Measurements from ENCODE around the gene CRYBG1. TPM values are rescaled to one million over a fixed set of nuclear protein-coding genes. Genes with fewer than 3 reads are reported as not detected.

Gene CRYBG1
- total RNA-seq, 1 donor from 2014 or later, result 0.06 TPM

DNA sequence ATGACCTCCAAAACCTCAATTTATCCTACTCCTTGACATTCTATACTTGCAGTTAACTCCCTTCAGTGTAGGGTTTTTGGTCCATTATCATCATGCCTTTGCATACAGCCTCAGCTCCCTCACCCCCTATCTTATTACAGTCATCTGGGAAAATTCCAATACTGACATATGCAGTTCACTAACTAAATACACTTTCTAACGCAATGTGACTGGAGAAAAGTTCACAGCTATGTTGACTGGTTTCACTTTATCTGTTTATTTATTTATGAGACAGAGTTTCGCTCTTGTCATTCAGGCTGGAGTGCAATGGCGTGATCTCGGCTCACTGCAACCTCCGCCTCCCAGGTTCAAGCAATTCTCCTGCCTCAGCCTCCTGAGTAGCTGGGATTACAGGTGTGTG, 64.9 kb downstream of the CRYBG1 start:
- Mint-ChIP-seq H3K4me1 (no peaks in the 10 kb centered on the region), H3K36me3 (no peaks in the 10 kb centered on the region), H3K4me3 (no peak overlapping the region), H3K9me3 (no peaks in the 10 kb centered on the region), H3K27ac (no peak overlapping the region), H3K27me3 (ENCODE audit: insufficient read depth, low read depth) (no peaks in the 10 kb centered on the region)
- H3K27me3 ChIP-seq, result no peaks in the 10 kb centered on the region
- no peaks in the 10 kb centered on the region for H3F3A ChIP-seq (ENCODE audit: low read depth)
- peaks cover 4% of the 10 kb centered on the region for H3K4me1 ChIP-seq
- H2AFZ ChIP-seq (replicated peaks), result no peak overlapping the region
- H3K4me3 ChIP-seq, result no peak overlapping the region
- no peak for DNase-seq (ENCODE audit: low spot score)
- no peak overlapping the region for H3K27ac ChIP-seq
- no peak overlapping the region for H3K9ac ChIP-seq
- no peaks in the 10 kb centered on the region for H3K79me2 ChIP-seq (ENCODE audit: low read depth)
- no peaks in the 10 kb centered on the region for H3K9me3 ChIP-seq (ENCODE audit: low read depth)
- H4K20me1 ChIP-seq (ENCODE audit: low read depth), result no peaks in the 10 kb centered on the region
- H3K36me3 ChIP-seq, result no peaks in the 10 kb centered on the region
- no peak overlapping the region for H3K4me2 ChIP-seq
- TF ChIP-seq CTCF (IDR thresholded peaks at IDR 0.05) (no peak), EZH2phosphoT487 (IDR thresholded peaks at IDR 0.05) (no peak), EZH2 (IDR thresholded peaks at IDR 0.05) (no peak)

DNA sequence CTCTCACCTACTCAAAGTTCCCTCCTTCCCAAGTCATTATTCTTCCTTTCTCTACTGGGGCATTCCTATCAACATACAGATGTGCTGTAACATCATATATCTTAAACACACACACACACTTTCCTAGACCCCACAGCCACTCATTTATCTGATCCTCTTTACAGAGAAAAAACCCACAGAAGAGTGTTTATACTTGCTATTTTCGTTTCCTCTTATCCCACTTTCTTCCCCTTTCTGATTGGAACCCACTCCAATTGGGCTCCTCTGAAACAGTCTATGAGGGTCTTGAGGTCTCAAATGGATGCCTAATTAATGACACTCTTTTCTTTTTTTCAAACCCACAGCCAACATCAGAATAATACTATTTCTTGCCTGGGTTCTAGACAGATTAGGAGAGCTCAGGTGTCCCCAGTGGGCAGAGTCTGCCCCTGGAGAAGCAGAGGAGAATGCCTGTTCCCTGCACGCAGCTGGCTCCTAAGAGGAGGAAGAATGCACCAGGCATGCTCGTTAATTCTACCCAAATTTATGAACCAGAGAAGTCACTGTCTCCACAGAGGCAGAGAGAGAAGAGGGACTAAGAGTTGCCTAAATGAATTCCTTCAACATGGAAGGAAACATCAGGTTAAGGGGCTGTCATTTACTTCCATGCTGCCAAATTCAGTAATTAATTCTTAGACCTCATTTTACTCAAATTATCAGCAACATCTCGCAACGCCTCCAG, 65.9 kb downstream of the CRYBG1 start:
- no peaks in the 10 kb centered on the region for H3K36me3 ChIP-seq
- Mint-ChIP-seq H3K27ac (no peak overlapping the region), H3K4me3 (no peak overlapping the region), H3K4me1 (no peaks in the 10 kb centered on the region), H3K36me3 (no peaks in the 10 kb centered on the region), H3K9me3 (no peaks in the 10 kb centered on the region), H3K27me3 (ENCODE audit: insufficient read depth, low read depth) (no peaks in the 10 kb centered on the region)
- H4K20me1 ChIP-seq (ENCODE audit: low read depth), result no peaks in the 10 kb centered on the region
- no peak overlapping the region for H3K27ac ChIP-seq
- H3K4me1 ChIP-seq, result no peaks in the 10 kb centered on the region
- no peaks in the 10 kb centered on the region for H3K79me2 ChIP-seq (ENCODE audit: low read depth)
- peak; percentile 8 for DNase-seq (ENCODE audit: low spot score)
- no peak overlapping the region for H3K4me3 ChIP-seq
- TF ChIP-seq EZH2 (IDR thresholded peaks at IDR 0.05) (no peak), EZH2phosphoT487 (IDR thresholded peaks at IDR 0.05) (no peak), CTCF (IDR thresholded peaks at IDR 0.05) (no peak)
- no peak overlapping the region for H2AFZ ChIP-seq (replicated peaks)
- H3K9me3 ChIP-seq (ENCODE audit: low read depth), result no peaks in the 10 kb centered on the region
- no peaks in the 10 kb centered on the region for H3F3A ChIP-seq (ENCODE audit: low read depth)
- no peak overlapping the region for H3K9ac ChIP-seq
- no peaks in the 10 kb centered on the region for H3K27me3 ChIP-seq
- H3K4me2 ChIP-seq, result no peak overlapping the region

DNA sequence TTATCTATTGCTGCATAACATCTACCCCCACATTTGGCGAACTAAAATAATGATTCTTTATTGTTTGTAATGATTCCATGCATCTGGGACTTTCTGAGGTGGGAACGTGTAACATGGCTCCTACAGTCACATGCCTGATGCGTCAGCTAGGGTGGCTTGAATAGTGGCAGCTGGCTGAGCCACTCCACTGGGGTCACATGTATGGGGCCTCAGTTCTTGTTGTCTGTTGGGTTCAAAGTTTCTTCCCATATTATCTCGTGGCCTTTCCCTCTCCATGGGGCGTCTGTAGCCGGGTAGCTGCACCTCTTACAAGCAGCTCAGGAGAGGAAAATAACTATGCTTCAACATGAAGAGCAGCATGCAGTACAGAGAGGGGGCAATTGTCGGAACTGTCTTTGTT, 69.9 kb downstream of the CRYBG1 start:
- H3K9me3 Mint-ChIP-seq, result no peaks in the 10 kb centered on the region

More for the DNA sequence above, 69.9 kb downstream of the CRYBG1 start:
- no peak for TF ChIP-seq EZH2 (IDR thresholded peaks at IDR 0.05)
- TF ChIP-seq CTCF (IDR thresholded peaks at IDR 0.05), result no peak
- TF ChIP-seq EZH2phosphoT487 (IDR thresholded peaks at IDR 0.05), result no peak
- H2AFZ ChIP-seq (replicated peaks), result no peak overlapping the region
- Mint-ChIP-seq H3K27ac (no peak overlapping the region), H3K4me1 (no peaks in the 10 kb centered on the region), H3K27me3 (ENCODE audit: insufficient read depth, low read depth) (no peaks in the 10 kb centered on the region), H3K36me3 (no peaks in the 10 kb centered on the region), H3K4me3 (no peak overlapping the region)
- H3K27ac ChIP-seq, result no peak overlapping the region
- no peak overlapping the region for H3K9ac ChIP-seq
- no peak for DNase-seq (ENCODE audit: low spot score)
- no peaks in the 10 kb centered on the region for H3K4me1 ChIP-seq
- H3K27me3 ChIP-seq, result no peaks in the 10 kb centered on the region
- no peak overlapping the region for H3K4me3 ChIP-seq
- H3K79me2 ChIP-seq (ENCODE audit: low read depth), result no peaks in the 10 kb centered on the region
- no peaks in the 10 kb centered on the region for H4K20me1 ChIP-seq (ENCODE audit: low read depth)
- H3K36me3 ChIP-seq, result no peaks in the 10 kb centered on the region
- no peaks in the 10 kb centered on the region for H3F3A ChIP-seq (ENCODE audit: low read depth)
- no peak overlapping the region for H3K4me2 ChIP-seq
- H3K9me3 ChIP-seq (ENCODE audit: low read depth), result no peaks in the 10 kb centered on the region

All from neural progenitor cell (in vitro differentiated cells).